ENCODE measurements around the gene MSI2. TPM values are rescaled to one million over a fixed set of nuclear protein-coding genes. Genes with fewer than 3 reads are reported as not detected.

The MSI2 gene
- total RNA-seq, 4 donors from 2014 or later, result 19.7 to 35.8 (median 22.4) TPM

DNA sequence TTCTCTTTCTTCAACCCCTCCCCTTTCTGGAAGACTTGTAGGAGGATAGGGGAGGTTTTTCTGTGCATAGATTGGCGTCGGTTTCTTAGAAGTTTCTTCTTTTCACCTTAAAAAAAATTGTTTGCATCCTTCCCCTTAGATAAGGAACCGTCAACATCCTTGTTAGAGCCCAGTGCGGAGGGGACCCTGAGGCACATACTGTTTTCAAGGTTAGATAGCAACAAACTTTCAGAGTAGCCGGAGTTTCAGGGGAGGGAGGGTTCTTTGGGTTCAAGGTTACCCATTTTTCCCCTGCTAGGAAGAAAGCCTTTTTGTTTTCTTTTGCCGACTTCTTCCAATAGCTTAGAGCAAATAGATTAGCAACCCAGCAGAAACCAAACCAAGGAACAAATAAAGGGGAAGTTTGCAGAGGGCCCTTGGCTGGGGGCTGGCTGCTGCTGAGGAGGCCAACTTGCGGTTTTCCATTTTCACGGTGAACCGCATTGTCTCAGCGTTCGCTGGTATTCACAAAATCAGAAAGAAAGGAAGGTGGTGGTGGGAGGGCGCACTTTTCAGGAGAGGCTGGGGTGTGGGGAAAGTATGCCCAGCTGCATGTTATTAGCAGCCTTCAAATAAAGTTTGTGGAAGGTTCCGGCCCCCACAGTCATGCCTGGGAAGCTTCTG lies 28.8 kb downstream of the MSI2 start:
- Histone ChIP-seq H3K4me1 (peaks cover 8% of the 10 kb centered on the region), H3K27ac (no peak overlapping the region), H3K27me3 (no peaks in the 10 kb centered on the region), H3K36me3 (no peaks in the 10 kb centered on the region), H3K4me3 (no peak overlapping the region), H3K9me3 (no peaks in the 10 kb centered on the region)
- 64% methylated on average over 13 of the region's 13 CpGs for WGBS
- DNase-seq (ENCODE audit: low spot score in 2 of 2), result no peak
- TF ChIP-seq CTCF (IDR thresholded peaks at IDR 0.05) (no peak), EP300 (IDR thresholded peaks at IDR 0.05) (no peak), POLR2A (IDR thresholded peaks at IDR 0.05) (no peak), POLR2AphosphoS5 (IDR thresholded peaks at IDR 0.05) (no peak)

- DNase-seq (ENCODE audit: low spot score in 2 of 2), result no peak
- no peaks in the 10 kb centered on the region for H3K27me3 ChIP-seq
- no peak for TF ChIP-seq CTCF (IDR thresholded peaks at IDR 0.05)
- TF ChIP-seq POLR2AphosphoS5 (IDR thresholded peaks at IDR 0.05), result no peak
- TF ChIP-seq EP300 (IDR thresholded peaks at IDR 0.05), result no peak
- TF ChIP-seq POLR2A (IDR thresholded peaks at IDR 0.05), result no peak
- H3K27ac ChIP-seq, result no peak overlapping the region
- H3K4me3 ChIP-seq, result no peak overlapping the region
- WGBS, result 80% methylated on average over 5 of the region's 5 CpGs
- H3K9me3 ChIP-seq, result no peaks in the 10 kb centered on the region
- H3K36me3 ChIP-seq, result no peaks in the 10 kb centered on the region
- H3K4me1 ChIP-seq, result peaks cover 8% of the 10 kb centered on the region
These were observed 29.4 kb downstream of the MSI2 start for GRCh38 chr17:57285701-57286100.

- Histone ChIP-seq H3K36me3 (no peaks in the 10 kb centered on the region), H3K4me3 (no peak overlapping the region), H3K4me1 (peaks cover 8% of the 10 kb centered on the region), H3K27me3 (no peaks in the 10 kb centered on the region), H3K9me3 (no peaks in the 10 kb centered on the region), H3K27ac (no peak overlapping the region)
- TF ChIP-seq EP300 (IDR thresholded peaks at IDR 0.05) (no peak), POLR2AphosphoS5 (IDR thresholded peaks at IDR 0.05) (no peak), CTCF (IDR thresholded peaks at IDR 0.05) (no peak), POLR2A (IDR thresholded peaks at IDR 0.05) (no peak)
- no peak for DNase-seq (ENCODE audit: low spot score in 2 of 2)
- 80% methylated on average over 17 of the region's 17 CpGs for WGBS
These were observed 30.2 kb downstream of the MSI2 start for GRCh38 chr17:57286399-57287105.

DNA sequence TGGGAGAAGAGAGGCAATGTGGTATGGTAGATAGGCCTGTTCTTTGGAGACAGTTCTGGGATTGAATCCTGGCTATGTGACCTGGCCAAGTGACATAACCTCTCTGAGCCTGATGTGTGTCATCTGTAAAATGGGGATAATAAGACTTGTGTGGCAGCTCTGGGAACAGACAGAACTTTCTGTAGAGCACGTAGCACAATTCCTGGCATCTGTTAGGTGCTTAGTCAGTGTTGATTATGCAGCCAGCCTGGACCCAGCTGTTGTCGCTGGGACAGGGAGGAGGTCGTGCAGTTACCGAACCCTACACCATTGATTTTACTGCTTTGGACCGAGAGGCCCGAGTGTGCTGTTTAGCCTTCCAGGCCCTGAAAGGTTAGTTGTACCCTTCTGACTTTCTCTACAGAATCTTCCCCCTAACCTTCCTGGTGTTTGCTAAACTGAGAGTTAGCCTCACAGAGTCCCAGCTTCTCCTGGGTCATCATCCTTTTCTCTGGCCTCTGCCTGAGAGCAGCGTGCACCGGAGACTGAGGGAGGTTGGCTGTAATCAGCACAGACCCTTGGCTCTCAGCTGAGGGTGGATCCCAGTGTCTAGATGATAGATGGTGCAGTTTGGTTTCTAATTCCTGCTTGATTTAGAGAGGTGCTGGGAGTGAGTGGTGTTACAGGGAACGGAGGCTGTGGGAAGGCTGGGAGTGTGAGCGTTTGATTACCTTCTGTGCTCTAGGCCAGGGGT lies 31.9 kb downstream of the MSI2 start:
- Histone ChIP-seq H3K4me1 (peaks cover 8% of the 10 kb centered on the region), H3K27me3 (no peaks in the 10 kb centered on the region), H3K9me3 (no peaks in the 10 kb centered on the region), H3K27ac (no peak overlapping the region), H3K36me3 (no peaks in the 10 kb centered on the region), H3K4me3 (no peak overlapping the region)
- no peak for DNase-seq (ENCODE audit: low spot score in 2 of 2)
- no peak for TF ChIP-seq CTCF (IDR thresholded peaks at IDR 0.05)
- no peak for TF ChIP-seq EP300 (IDR thresholded peaks at IDR 0.05)
- TF ChIP-seq POLR2A (IDR thresholded peaks at IDR 0.05), result no peak
- TF ChIP-seq POLR2AphosphoS5 (IDR thresholded peaks at IDR 0.05), result no peak
- WGBS, result 61% methylated on average over 10 of the region's 10 CpGs

DNA sequence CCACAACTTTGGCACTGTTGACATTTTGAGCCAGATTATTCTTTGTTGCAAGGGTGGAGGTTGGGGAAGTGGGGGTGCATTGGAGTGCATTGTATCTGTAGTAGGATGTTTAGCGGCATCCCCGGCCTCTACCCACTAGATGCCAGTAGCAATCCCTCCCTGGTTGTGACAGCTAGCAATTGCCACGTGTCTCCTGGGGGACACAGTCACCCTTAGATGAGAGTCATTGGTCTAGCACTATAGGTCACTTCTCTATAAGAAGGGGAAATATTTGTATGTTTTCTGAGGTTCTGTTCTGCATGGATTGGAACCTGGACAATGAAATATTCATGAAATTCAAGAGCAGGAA lies 32.4 kb downstream of the MSI2 start:
- Histone ChIP-seq H3K36me3 (no peaks in the 10 kb centered on the region), H3K4me1 (peaks cover 8% of the 10 kb centered on the region), H3K27ac (no peak overlapping the region), H3K9me3 (no peaks in the 10 kb centered on the region), H3K4me3 (no peak overlapping the region), H3K27me3 (no peaks in the 10 kb centered on the region)
- WGBS, result 67% methylated on average over 3 of the region's 3 CpGs
- TF ChIP-seq EP300 (IDR thresholded peaks at IDR 0.05), result no peak
- no peak for TF ChIP-seq CTCF (IDR thresholded peaks at IDR 0.05)
- no peak for TF ChIP-seq POLR2A (IDR thresholded peaks at IDR 0.05)
- TF ChIP-seq POLR2AphosphoS5 (IDR thresholded peaks at IDR 0.05), result no peak
- no peak for DNase-seq (ENCODE audit: low spot score in 2 of 2)

Data from suprapubic skin (tissue), 4 donors.